ENCODE data around the gene MGAT4B.

The MGAT4B gene

GRCh38 chr5:179758955-179759354 lies 47.7 kb downstream of the MGAT4B start:
- no peaks in the 10 kb centered on the region for H3K9me3 ChIP-seq
- in situ Hi-C loops (cut with MboI; ENCODE audit: low sequenced_read_pairs), result no loop called here
- H3K4me1 ChIP-seq, result peaks cover 34% of the 10 kb centered on the region
- H3K27me3 ChIP-seq (ENCODE audit: low read depth), result no peaks in the 10 kb centered on the region
- peaks cover 4% of the 10 kb centered on the region for H3K36me3 ChIP-seq (replicated peaks)
- no peak for DNase-seq (ENCODE audit: low spot score in 2 of 2)
- H3K4me3 ChIP-seq, result no peak overlapping the region

GRCh38 chr5:179755022-179755421 lies 51.6 kb downstream of the MGAT4B start:
- Histone ChIP-seq H3K27me3 (ENCODE audit: low read depth) (no peaks in the 10 kb centered on the region), H3K9me3 (no peaks in the 10 kb centered on the region), H3K36me3 (replicated peaks) (peaks cover 4% of the 10 kb centered on the region), H3K4me1 (peaks cover 14% of the 10 kb centered on the region), H3K4me3 (no peak overlapping the region)
- in situ Hi-C loops (cut with MboI; ENCODE audit: low sequenced_read_pairs), result no loop called here
- peak; percentile 25 to 33 for DNase-seq (ENCODE audit: low spot score in 2 of 2)

DNA sequence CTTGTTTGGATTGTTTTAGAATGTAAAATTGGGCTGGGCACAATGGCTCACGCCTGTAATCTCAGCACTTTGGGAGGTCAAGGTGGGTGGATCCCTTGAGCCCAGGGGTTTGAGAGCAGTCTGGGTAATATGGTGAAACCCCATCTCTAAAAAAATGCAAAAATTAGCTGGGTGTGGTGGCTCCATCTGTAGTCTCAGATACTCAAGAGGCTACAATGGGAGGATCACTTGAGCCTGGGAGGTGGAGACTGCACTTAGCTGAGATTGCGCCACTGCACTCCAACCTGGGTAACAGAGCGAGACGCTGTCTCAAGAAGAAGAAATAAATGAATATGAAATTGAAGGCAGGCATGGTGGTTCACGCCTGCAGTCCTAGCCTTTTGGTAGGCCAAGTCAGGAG lies 52.7 kb downstream of the MGAT4B start:
- no peak for DNase-seq (ENCODE audit: low spot score in 2 of 2)
- Histone ChIP-seq H3K9me3 (no peaks in the 10 kb centered on the region), H3K27me3 (ENCODE audit: low read depth) (no peaks in the 10 kb centered on the region), H3K36me3 (replicated peaks) (peaks cover 13% of the 10 kb centered on the region), H3K4me3 (no peak overlapping the region), H3K4me1 (peaks cover 14% of the 10 kb centered on the region)
- in situ Hi-C loops (cut with MboI; ENCODE audit: low sequenced_read_pairs), result no loop called here

DNA sequence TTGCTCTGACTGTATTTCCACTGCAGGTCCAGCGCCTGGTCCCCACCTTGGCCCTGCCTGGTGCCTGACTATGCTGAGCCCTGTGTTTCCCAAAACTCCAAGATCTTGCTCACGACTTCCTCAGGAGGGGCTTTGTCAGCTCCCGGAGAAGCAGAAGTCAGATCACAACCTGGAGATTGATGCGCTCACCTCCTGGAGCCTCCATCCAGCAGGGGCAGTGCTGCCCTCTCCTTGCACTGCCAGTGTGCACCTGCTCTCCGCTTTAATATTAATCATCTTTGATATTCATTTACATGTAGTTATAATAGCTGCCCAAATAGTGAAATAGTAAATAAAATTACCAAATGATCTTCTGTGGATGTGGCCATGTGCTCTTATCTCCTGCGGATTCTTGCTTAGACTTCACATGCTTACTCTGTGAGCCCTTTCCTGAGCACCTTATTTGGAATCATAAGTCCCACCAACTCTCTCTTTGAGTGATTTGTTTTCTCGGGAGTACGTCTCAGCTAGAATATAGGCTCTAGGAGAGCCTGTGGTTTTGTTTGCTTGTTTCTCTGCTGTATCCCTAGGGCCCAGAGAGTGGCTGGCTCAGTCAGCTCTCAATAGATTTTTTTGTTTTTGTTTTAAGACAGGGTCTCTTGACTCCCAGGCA lies 56.7 kb downstream of the MGAT4B start:
- no peak for DNase-seq (ENCODE audit: low spot score in 2 of 2)
- H3K27me3 ChIP-seq (ENCODE audit: low read depth), result no peaks in the 10 kb centered on the region
- H3K4me1 ChIP-seq, result peaks cover 13% of the 10 kb centered on the region
- in situ Hi-C loops (cut with MboI; ENCODE audit: low sequenced_read_pairs), result no loop called here
- H3K36me3 ChIP-seq (replicated peaks), result peaks cover 9% of the 10 kb centered on the region
- H3K4me3 ChIP-seq, result no peak overlapping the region
- no peaks in the 10 kb centered on the region for H3K9me3 ChIP-seq

DNA sequence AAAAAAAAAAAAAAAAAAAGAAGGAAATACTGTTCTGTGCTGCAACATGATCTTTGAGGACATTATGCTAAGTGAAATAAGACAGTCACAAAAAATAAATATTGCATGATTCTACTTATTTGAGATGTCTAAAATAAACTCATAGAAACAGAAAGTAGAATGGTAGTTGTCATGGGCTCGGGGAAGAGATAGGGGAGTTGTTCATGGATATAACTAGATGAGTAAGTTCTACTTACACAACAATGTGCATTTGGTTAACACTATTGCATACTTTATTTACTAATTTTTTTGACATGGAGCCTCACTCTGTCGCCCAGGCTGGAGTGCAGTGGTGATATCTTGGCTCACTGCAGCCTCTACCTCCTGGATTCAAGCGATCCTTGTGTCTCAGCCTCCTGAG lies 58.9 kb downstream of the MGAT4B start:
- Histone ChIP-seq H3K4me3 (no peak overlapping the region), H3K4me1 (no peaks in the 10 kb centered on the region), H3K27me3 (ENCODE audit: low read depth) (no peaks in the 10 kb centered on the region), H3K36me3 (replicated peaks) (peaks cover 9% of the 10 kb centered on the region), H3K9me3 (no peaks in the 10 kb centered on the region)
- DNase-seq (ENCODE audit: low spot score in 2 of 2), result no peak
- in situ Hi-C loops (cut with MboI; ENCODE audit: low sequenced_read_pairs), result no loop called here
